HG02588 (cell line): Measurements from ENCODE around the gene OOSP2.

Experiments used
- ATAC-seq: cut with Tn5 transposase; IDR thresholded peaks from one replicate; pipeline ENCODE4 v1.9.1; 2021; ENCODE audit warnings: mild to moderate bottlenecking, moderate library complexity; ENCODE audit not compliant: unreplicated experiment

OOSP2 gene

DNA sequence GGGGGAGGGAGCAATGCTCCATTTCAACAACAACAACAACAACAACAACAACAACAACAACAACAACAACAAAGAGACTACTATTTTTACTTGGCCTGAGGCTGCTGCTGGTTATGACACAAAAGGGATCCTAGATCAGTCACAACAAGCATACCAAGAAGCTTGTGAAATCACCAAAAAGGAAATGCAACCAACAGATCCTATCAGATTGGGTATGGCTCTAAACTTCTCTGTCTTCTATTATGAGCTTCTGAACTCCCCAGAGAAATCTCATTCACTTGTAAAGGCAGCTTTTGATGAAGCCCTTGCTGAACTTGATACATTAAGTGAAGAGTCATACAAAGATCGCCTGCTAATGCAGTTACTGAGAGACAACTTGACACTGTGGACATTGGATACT, 37.8 kb downstream of the OOSP2 start:
- ATAC-seq, result no peak

GRCh38 chr11:60078745-60079144, 38.5 kb downstream of the OOSP2 start:
- no peak for ATAC-seq

- ATAC-seq, result no peak
These were observed 40.3 kb downstream of the OOSP2 start for GRCh38 chr11:60080535-60080934.

DNA sequence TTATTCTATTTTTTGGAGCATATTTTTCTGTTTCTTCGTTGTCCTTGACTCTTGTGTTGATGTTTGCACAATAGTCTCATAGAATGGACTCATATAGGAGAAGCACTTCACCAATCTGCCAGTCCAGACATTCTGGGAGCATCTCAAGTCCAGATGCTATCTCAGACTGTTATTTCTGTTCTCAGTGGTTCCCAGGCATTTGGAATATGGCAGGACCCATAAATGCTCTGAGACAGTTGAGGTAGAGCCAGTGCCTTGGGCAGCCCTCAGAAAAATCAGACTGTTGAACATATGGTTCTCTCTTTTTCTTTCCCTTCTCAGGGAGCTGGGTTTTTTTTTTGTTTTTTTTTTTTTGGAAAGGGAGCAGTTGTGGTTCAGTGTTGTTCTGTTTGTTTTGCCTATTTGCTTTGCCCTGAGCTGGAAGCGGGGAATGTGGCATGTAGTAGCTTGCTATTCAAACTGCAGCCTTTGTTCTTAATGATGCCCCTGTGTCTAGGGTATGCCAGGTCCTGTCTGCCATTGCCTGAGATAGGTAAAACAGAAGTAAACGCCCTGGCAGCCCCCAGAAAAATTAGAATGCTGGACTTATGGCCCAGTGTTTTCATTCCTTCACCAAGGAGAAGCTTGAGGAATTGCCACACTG, 44.5 kb downstream of the OOSP2 start:
- no peak for ATAC-seq

DNA sequence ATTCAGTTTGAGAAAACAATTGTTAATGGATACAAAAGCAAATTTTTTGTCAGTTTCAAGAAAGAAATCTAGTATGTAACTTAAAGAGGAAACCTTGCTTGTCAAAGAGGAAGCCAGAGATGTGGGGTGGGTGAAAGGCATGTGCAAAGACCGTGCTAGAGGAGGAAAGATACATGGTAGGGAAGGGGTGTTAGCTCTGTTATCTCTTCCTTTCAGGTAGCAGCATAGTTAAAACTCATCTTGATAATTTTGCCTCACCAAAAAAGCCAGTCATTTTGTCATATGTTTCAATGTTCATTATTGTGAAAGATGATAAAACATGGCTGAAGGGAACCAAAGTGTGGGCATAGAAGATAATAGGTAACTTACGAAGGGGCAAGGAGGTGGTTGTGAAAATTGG, 45.7 kb downstream of the OOSP2 start:
- no peak for ATAC-seq

GRCh38 chr11:60087239-60087638, 47.0 kb downstream of the OOSP2 start:
- ATAC-seq, result no peak

- no peak for ATAC-seq
These were observed 48.2 kb downstream of the OOSP2 start, which contains the start of gene MS4A2 for GRCh38 chr11:60088364-60088763. Gene MS4A2 (plus strand): TSS chr11:60088664. CDS start chr11:60088766, 102 bp downstream.

- no peak for ATAC-seq
These were observed 55.4 kb downstream of the OOSP2 start for GRCh38 chr11:60095477-60096120.

DNA sequence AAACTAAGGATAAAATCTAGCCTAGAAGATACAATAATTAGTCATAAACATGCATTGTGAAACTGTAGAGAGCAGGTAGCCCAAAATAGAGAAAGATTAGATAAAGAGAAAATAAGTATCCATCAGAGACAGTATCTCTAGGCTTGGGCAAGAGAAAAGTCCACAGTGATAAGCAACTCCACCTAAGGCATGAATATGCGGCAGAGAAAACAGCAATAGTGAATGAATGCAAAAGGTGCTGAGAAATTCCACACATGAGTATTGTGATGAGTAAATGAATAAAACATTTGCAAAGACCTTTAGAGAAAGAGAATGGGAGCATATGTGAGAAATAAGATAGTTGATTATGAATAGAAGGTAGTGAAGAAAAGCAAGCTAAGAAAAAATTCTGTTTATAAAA, 57.0 kb downstream of the OOSP2 start:
- no peak for ATAC-seq
